Prostate gland (tissue), 2 donors: ENCODE measurements around the gene ANKRD33.

Source experiments
- CTCF ChIP-seq, 4 experiments: fragments of 200-600 bp in 2 of 4; fragments of 450-650 bp in 2 of 4; sonication (generic) in 2 of 4; IDR thresholded peaks; 1 replicate in 3 of 4; 2 replicates in 1 of 4; pipeline ENCODE4 v1.5.1; 2016 to 2019; ENCODE audit warnings: antibody characterized with exemption in 4 of 4, mild to moderate bottlenecking in 2 of 4, moderate library complexity in 2 of 4
- POLR2AphosphoS5 ChIP-seq: sonication (generic); formaldehyde crosslinking; IDR thresholded peaks from one replicate; pipeline ENCODE4 v1.6.1; 2017; ENCODE audit warnings: antibody characterized with exemption

- TF ChIP-seq CTCF (IDR thresholded peaks at IDR 0.05) (no peak), POLR2AphosphoS5 (no peak)
Observed at GRCh38 chr12:51855586-51856428, 32.1 kb upstream of the ANKRD33 start.
